ENCODE results near the gene ORMDL2. TPM values are rescaled to one million over a fixed set of nuclear protein-coding genes. Genes with fewer than 3 reads are reported as not detected.
"Not testable (repeated sequence)": the region's sequence is repeated elsewhere in the genome, so short reads cannot be mapped to it uniquely, and the experiment has no call there.

Gene ORMDL2
- total RNA-seq, 2 donors from 2014 or later = 27.3 to 31.1 TPM

DNA sequence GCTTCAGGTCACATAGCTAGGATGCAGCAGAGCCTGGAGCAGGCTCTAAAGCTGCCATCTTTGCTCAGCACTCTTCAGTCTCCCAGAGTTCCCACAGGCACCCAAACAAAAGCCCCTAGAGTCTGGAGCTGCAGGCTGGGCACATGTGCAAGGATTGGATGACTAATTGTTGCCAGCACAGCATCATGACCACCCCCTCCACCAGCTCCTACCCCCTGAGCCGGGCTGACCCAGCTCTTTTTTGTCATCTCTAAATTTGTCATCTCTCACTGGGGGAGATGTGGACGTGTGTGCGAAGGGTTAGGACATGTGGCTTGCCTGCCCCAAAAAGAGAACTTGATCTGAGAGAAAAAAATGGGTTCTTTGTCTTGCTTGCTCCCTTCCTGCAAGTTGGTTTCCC, 29.2 kb downstream of the ORMDL2 start:
- peak; percentile 87 for DNase-seq (ENCODE audit: low spot score)
- intact Hi-C loops (cut with DNase I) = loop anchor here in 1 of 2 donors (5.0 kb wide), 1 partner anchor 1410 kb away; no protein-coding TSS in a partner anchor

DNA sequence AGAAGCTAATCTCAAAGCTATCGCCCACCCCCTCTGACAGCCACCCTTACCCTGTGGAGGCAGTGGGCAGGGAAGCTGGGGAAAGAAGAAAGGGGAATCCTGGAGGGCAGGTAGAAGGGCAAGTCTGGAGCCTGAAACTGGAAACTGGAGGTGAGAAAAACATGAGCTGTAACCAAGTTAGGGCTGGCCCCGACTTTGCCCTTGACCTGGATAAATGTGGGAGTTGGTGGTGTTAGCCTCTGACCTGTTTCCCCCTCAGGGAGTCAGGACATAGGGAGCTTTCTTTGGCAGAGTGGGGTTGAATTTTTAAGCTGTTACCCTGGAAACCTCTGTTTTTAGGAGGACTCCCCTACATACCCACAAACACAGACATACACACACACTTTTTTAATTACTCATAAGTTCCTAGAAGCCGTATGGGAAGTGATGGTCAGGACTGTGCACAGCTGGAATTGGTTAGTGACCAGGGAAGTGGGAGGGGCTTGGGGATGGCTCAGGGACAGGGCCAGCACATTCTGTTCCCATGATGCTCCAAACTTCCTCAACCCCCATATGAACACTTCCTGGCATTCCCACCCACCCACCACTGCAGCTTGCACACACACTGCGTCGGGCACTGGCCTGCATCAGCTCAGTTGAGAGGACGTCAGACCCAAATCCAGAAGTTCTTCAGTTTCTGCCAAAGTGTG, 29.9 kb downstream of the ORMDL2 start:
- peak; percentile 97 for DNase-seq (ENCODE audit: low spot score)
- intact Hi-C loops (cut with DNase I) = loop anchor here in 1 of 2 donors (5.0 kb wide), 1 partner anchor 1410 kb away; no protein-coding TSS in a partner anchor

DNA sequence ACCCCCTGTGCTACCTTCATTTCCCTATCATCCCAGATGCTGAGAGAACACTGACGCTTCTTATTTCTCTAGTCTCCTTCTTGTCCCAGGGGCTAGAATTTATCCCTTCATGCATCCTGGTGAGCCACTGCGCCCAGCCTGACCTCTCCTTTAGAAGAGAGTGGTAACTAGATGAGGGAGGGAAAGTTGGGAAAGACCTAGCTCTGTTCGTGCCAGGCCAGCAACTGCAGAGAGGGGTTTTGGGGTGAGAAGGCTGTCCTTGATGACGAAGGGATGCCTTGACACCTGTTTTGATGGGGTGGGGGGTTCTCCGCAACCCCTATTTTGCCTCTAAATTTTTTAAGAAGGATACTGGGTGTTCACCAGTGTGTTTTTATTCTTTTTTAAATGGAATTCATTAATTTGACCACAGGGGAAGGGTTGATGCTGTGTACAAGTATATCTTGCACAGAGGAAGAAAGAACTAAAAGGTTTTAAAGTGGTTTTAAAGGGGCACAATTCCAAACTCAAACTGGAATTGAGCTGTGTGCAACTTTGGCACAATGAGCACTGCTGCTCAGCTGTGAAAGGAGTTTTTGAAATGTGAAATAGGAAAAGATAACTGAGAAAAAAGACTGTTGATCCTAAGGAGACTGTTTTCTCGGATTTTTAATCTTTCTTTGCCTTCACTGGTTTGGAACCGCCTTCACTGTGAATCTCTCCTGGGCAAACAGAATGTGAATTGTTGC, 31.9 kb downstream of the ORMDL2 start:
- no peak for DNase-seq (ENCODE audit: low spot score)
- intact Hi-C loops (cut with DNase I) = loop anchor here in 1 of 2 donors (5.0 kb wide), 1 partner anchor 1408 kb away; no protein-coding TSS in a partner anchor

DNA sequence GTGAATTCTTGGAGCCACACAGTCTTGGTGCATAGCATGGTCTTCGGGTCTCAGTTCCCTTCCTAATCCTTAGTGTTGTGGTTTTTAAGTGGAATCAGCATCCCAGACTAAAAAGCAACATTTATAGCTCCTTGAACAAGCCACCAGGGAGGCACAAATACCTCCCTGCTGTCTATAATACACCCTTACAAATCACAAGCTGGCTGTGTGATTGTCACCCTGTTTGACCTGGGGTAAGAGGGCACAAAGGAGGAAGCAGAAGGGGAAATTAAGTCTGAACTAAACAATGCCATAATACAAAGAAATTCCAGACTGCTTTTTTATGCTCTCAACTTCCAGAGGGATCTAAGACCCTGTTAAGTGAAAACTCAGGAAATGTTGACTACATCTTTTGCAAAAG, 32.6 kb downstream of the ORMDL2 start:
- DNase-seq (ENCODE audit: low spot score) = no peak
- intact Hi-C loops (cut with DNase I) = no loop called here

DNA sequence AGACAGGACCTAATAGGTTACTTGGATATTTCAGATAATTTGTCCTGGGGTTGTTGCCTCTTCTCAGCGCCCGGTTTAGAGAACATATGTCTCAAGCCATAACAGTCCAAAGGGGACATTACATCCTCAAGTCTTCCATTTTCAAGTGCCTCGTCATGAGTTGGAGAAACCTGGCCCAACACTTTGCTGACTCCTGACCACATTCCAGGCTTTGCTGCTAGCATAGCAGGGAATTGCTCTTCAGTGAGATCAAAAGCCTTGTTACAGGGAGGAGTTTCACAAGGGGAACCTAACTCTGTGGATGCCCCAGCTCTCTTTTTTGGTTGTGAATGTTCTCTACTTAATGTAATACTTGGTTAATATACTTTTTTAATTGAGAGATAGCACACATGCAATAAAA, 33.1 kb downstream of the ORMDL2 start:
- no peak for DNase-seq (ENCODE audit: low spot score)
- intact Hi-C loops (cut with DNase I) = no loop called here

DNA sequence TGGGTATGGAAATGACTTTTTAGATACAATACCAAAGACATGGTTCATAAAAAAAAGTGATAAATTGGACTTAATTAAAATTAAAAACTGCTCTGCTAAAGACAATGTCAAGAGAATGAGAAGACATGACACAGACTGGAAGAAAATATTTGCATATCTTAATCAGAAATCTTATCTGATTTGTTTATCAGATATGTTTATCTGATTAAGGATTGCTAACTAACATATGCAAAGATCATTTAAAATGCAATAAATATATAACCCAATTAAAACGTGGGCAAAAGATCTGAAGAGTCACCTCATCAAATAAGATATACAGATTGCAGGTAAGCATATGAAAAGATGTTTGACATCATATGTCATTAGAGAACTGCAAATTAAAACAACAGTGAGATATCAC, 34.9 kb downstream of the ORMDL2 start:
- intact Hi-C loops (cut with DNase I) = no loop called here
- no peak for DNase-seq (ENCODE audit: low spot score)

DNA sequence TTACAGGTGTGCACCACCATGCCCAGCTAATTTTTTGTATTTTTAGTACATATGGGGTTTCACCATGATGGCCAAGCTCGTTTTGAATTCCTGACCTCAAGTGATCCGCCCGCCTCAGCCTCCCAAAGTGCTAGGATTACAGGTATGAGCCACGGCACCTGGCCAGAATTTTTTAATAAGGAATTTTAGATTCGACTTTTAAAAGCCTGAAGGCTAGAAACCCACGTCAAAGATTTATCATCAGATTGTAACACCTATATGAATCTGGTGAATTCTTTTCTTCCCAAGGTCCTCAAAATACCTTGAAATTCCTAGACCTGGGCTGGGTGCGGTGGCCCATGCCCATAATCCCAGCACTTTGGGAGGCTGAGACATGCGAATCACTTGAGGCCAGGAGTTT, 43.6 kb downstream of the ORMDL2 start:
- intact Hi-C loops (cut with DNase I) = no loop called here
- DNase-seq (ENCODE audit: low spot score) = no peak

DNA sequence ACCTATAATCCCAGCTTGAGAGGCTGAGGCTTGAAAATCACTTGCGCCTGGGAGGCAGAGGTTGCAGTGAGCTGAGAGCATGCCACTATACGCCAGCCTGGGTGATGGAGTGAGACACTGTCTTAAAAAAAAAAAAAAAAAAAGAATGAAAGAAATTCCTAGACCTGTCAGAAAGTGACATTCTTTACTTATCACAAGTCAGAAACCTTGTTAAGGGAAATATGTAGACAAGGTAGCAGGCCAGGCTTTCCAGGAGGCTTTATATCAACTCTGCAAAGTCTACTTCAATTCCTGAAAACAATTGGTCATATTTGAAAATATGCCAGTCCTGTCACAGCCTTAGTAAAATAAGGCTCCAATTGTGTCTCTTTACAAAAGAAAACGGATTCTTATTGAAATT, 44.0 kb downstream of the ORMDL2 start:
- no peak for DNase-seq (ENCODE audit: low spot score)
- intact Hi-C loops (cut with DNase I) = no loop called here

DNA sequence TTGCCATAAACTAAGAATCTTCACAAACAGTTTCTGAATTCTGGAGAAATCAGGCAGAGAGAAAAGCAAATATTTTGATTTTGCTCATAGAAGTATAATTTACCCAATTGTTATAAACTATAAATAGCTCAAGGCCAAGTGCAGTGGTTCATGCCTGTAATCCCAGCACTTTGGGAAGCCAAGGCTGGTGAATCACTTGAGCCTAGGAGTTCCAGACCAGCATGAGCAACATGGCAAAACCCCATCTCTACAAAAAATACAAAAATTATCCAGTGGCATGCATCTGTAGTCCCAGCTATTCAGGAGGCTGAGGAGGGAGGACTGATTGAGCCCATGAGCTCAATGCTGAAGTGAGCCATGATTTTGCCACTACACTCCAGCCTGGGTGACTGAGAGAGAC, 44.4 kb downstream of the ORMDL2 start:
- no peak for DNase-seq (ENCODE audit: low spot score)
- intact Hi-C loops (cut with DNase I) = no loop called here

DNA sequence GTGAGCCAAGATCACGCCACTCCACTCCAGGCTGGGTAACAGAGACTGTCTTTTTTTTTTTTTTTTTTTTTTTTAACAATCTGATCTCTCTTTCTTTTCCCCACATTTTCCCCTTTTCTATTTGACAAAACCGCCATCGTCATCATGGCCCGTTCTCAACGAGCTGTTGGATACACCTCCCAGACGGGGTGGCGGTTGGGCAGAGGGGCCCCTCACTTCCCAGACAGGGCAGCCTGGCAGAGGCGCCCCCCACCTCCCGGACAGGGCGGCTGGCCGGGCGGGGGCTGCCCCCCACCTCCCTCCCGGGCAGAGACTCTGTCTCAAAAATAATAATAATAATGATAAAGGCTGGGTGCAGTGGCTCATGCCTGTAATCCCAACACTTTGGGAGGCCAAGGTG, 45.1 kb downstream of the ORMDL2 start:
- DNase-seq (ENCODE audit: low spot score); intact Hi-C loops (cut with DNase I): not testable (repeated sequence)

DNA sequence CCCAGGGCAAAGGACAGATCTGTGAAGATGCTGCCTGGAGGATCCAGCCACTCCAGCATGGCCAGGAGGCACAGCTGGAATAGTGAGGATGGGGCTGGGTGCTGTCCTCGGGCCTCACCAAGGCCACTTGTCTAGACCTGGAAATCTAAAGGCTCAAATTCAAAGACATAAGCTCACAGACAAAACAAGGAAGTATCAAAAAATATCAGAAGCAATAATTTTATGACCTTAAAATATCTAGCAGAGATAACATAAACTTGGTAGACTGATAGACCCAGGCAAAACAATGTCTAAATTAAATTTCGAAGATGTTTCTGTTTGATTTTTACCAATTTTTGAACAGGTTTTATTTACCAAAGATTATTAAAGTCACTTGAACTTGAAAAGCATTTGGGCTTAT, 47.5 kb downstream of the ORMDL2 start:
- no peak for DNase-seq (ENCODE audit: low spot score)
- intact Hi-C loops (cut with DNase I) = no loop called here

DNA sequence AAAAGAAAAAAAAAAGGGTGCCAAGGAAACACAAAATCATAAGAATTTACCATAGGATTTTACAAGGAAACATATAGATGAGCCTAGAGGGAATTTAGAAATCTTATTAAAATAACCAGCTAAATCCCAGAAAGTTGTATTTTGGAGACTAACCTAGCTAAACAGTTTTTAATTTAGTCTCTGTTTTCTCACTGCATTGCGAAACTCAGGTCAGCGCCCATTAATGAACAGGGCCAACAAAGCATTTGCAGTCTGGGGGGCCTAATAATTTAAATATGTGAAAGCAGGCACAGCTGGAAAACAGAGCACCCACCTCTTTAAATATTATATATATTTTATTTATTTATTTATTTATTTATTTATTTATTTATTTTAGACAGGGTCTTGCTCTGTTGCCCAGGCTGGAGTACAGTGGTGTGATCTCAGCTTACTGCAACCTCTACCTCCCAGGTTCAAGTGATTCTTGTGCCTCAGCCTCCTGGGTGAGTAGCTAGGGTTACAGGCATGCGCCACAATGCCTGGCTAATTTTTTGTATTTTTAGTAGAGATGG, 48.7 kb downstream of the ORMDL2 start:
- intact Hi-C loops (cut with DNase I); DNase-seq (ENCODE audit: low spot score): not testable (repeated sequence)

Other genes starting within 250 kb of the ORMDL2 start
- not detected for gene OR2AP1, start 245.6 kb upstream of the ORMDL2 start, total RNA-seq
- gene OR10P1, start 181.1 kb upstream of the ORMDL2 start, total RNA-seq = not detected
- 100 to 1,000 TPM; 497 to 570 TPM for gene ITGA7, start 110.1 kb upstream of the ORMDL2 start, total RNA-seq
- 100 to 1,000 TPM; 115 to 118 TPM for gene BLOC1S1, start 102.0 kb upstream of the ORMDL2 start, total RNA-seq
- gene RDH5, start 97.6 kb upstream of the ORMDL2 start, total RNA-seq = 10 to 100 TPM; 19.2 to 39.7 TPM
- 1,000 to 10,000 TPM; 1,385 to 1,570 TPM for gene CD63, start 89.0 kb upstream of the ORMDL2 start, total RNA-seq
- 10 to 100 TPM in 1 of 2 donors, 1 to 10 TPM in 1; 8.4 to 11.0 TPM for gene GDF11, start 74.9 kb upstream of the ORMDL2 start, total RNA-seq
- gene SARNP, start 317 bp upstream of the ORMDL2 start, total RNA-seq = 10 to 100 TPM; 47.8 to 49.8 TPM
- gene DNAJC14, start 11.5 kb downstream of the ORMDL2 start, total RNA-seq = 10 to 100 TPM; 23.0 to 24.7 TPM
- 10 to 100 TPM; 39.7 to 48.7 TPM for gene MMP19, start 24.9 kb downstream of the ORMDL2 start, total RNA-seq
- gene PYM1, start 109.9 kb downstream of the ORMDL2 start, total RNA-seq = 10 to 100 TPM; 18.6 to 19.6 TPM
- gene DGKA, start 113.1 kb downstream of the ORMDL2 start, total RNA-seq = 10 to 100 TPM; 35.4 to 38.0 TPM
- gene PMEL, start 148.0 kb downstream of the ORMDL2 start, total RNA-seq = 10 to 100 TPM in 1 of 2 donors, 1 to 10 TPM in 1; 5.0 to 26.1 TPM
- gene CDK2, start 148.8 kb downstream of the ORMDL2 start, total RNA-seq = 10 to 100 TPM; 17.7 to 22.8 TPM
- gene RAB5B, start 156.0 kb downstream of the ORMDL2 start, total RNA-seq = 100 to 1,000 TPM; 108 to 109 TPM
- 10 to 100 TPM; 15.0 to 15.9 TPM for gene SUOX, start 179.2 kb downstream of the ORMDL2 start, total RNA-seq
- 1 to 10 TPM; 5.6 to 8.6 TPM for gene IKZF4, start 203.0 kb downstream of the ORMDL2 start, total RNA-seq
- 10 to 100 TPM; 33.2 to 45.2 TPM for gene RPS26, start 223.9 kb downstream of the ORMDL2 start, total RNA-seq

Measured in posterior vena cava (tissue), 2 donors.